Measurements from ENCODE around the gene PAFAH1B2. TPM values are rescaled to one million over a fixed set of nuclear protein-coding genes. Genes with fewer than 3 reads are reported as not detected.

The PAFAH1B2 gene
- total RNA-seq, 1 donor from 2014 or later, result 203 TPM

DNA sequence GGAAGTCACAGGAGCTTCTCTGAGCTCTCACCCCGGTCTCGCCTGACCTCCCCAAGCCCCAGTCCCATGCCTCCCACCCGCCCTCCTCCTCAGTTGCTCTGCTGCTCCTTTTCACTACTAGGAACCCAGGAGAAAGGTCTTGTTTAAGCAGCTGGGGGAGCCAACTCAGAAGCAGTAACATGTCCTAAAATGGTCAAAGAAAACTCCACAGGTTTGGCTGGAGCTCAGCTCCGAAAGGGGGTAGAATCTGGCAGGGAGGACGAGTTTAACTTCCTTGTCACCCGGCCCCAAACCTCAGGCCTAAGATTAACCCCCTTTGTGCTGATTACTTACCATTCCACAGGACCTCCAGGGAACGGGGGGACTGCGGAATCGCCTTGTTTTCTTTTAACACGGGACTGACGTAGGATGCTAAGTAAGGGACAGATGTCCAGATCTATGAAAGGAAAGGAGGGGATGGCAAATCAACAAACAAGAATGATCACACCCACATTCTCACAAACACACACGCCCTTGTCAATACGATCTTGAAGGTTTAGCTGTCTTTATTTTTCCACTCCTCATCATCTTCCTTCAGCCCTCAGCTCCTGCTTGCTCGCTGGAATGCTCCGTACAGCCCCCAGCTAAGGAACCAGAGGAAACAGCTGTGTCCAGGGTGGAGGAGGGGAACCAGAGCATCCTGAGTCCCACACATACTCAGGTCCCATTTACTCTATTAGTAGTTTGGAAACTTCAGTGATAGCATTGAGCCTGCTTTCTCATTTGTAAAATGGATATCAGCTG lies 74.2 kb downstream of the PAFAH1B2 start:
- TF ChIP-seq, protein P1, sequence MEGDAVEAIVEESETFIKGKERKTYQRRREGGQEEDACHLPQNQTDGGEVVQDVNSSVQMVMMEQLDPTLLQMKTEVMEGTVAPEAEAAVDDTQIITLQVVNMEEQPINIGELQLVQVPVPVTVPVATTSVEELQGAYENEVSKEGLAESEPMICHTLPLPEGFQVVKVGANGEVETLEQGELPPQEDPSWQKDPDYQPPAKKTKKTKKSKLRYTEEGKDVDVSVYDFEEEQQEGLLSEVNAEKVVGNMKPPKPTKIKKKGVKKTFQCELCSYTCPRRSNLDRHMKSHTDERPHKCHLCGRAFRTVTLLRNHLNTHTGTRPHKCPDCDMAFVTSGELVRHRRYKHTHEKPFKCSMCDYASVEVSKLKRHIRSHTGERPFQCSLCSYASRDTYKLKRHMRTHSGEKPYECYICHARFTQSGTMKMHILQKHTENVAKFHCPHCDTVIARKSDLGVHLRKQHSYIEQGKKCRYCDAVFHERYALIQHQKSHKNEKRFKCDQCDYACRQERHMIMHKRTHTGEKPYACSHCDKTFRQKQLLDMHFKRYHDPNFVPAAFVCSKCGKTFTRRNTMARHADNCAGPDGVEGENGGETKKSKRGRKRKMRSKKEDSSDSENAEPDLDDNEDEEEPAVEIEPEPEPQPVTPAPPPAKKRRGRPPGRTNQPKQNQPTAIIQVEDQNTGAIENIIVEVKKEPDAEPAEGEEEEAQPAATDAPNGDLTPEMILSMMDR (IDR thresholded peaks at IDR 0.05), result no peak
- TF ChIP-seq EZH2phosphoT487 (IDR thresholded peaks at IDR 0.05), result no peak
- TF ChIP-seq EZH2 (IDR thresholded peaks at IDR 0.05), result no peak
- Mint-ChIP-seq H3K36me3 (peaks cover 3% of the 10 kb centered on the region), H3K9me3 (no peaks in the 10 kb centered on the region), H3K4me3 (no peak overlapping the region), H3K27ac (no peak overlapping the region), H3K4me1 (peaks cover 13% of the 10 kb centered on the region), H3K27me3 (ENCODE audit: insufficient read depth, low read depth) (no peaks in the 10 kb centered on the region)
- Histone ChIP-seq H3K36me3 (no peaks in the 10 kb centered on the region), H3K4me1 (peaks cover 8% of the 10 kb centered on the region), H3K79me2 (ENCODE audit: low read depth) (no peaks in the 10 kb centered on the region), H3K4me2 (no peak overlapping the region), H2AFZ (replicated peaks) (no peak overlapping the region), H3F3A (ENCODE audit: low read depth) (peaks cover 10% of the 10 kb centered on the region), H3K4me3 (no peak overlapping the region), H4K20me1 (ENCODE audit: low read depth) (no peaks in the 10 kb centered on the region), H3K9me3 (ENCODE audit: low read depth) (no peaks in the 10 kb centered on the region), H3K9ac (no peak overlapping the region), H3K27ac (no peak overlapping the region), H3K27me3 (no peaks in the 10 kb centered on the region)
- DNase-seq (ENCODE audit: low spot score), result no peak

DNA sequence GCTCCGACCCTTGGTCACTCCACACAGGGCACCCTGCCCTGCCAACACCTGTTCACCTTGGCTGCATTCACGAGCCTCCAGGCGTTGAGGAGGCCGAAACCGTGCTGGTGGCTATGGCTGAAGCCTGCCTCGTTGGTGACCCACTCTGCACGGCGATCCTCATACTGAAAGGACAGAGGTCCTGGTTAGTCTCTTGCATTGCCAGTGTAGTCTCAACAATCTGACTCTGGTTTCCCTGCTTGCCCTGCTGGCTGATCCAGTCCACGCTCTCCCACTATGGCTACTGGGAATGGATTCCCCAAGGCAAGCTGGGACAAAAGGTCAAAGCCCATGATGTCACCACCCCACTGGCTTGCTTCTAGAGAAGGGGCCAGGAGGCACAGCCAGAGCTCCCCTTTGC lies 74.9 kb downstream of the PAFAH1B2 start:
- Histone ChIP-seq H3K4me2 (no peak overlapping the region), H3K27ac (no peak overlapping the region), H3K9me3 (ENCODE audit: low read depth) (no peaks in the 10 kb centered on the region), H3K4me3 (no peak overlapping the region), H3K9ac (no peak overlapping the region), H3K79me2 (ENCODE audit: low read depth) (no peaks in the 10 kb centered on the region), H3K4me1 (peaks cover 8% of the 10 kb centered on the region), H3F3A (ENCODE audit: low read depth) (peaks cover 9% of the 10 kb centered on the region), H2AFZ (replicated peaks) (no peak overlapping the region), H4K20me1 (ENCODE audit: low read depth) (no peaks in the 10 kb centered on the region), H3K27me3 (no peaks in the 10 kb centered on the region), H3K36me3 (no peaks in the 10 kb centered on the region)
- Mint-ChIP-seq H3K9me3 (no peaks in the 10 kb centered on the region), H3K36me3 (peaks cover 3% of the 10 kb centered on the region), H3K27me3 (ENCODE audit: insufficient read depth, low read depth) (no peaks in the 10 kb centered on the region), H3K4me1 (peaks cover 13% of the 10 kb centered on the region), H3K4me3 (no peak overlapping the region), H3K27ac (no peak overlapping the region)
- DNase-seq (ENCODE audit: low spot score), result no peak
- TF ChIP-seq EZH2 (IDR thresholded peaks at IDR 0.05) (no peak), EZH2phosphoT487 (IDR thresholded peaks at IDR 0.05) (no peak)
- TF ChIP-seq, protein P1 (IDR thresholded peaks at IDR 0.05), result no peak

DNA sequence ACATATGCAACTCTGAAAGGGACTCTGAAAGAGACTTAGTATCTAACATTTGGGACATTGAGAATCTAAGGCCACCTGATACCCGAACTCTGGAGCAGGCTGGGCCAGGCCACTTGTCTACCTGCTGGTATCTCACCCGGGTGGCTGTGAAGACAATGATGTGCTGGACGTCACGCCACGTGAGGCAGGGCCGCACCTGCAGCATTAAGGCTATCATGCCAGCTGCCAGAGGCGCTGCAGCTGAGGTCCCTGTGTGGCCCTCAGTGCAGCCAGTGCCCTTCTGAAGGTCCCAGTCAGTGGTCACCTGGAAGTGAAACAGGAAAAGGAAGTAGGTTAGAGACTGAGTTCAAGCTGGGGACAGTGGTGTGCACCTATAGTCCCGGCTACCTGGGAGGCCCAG lies 75.4 kb downstream of the PAFAH1B2 start:
- H3K4me1 ChIP-seq, result peaks cover 5% of the 10 kb centered on the region
- H3K79me2 ChIP-seq (ENCODE audit: low read depth), result no peaks in the 10 kb centered on the region
- no peaks in the 10 kb centered on the region for H3K27me3 Mint-ChIP-seq (ENCODE audit: insufficient read depth, low read depth)
- TF ChIP-seq, protein P1 (IDR thresholded peaks at IDR 0.05), result no peak
- TF ChIP-seq EZH2 (IDR thresholded peaks at IDR 0.05) (no peak), EZH2phosphoT487 (IDR thresholded peaks at IDR 0.05) (no peak)
- H3K36me3 Mint-ChIP-seq, result peaks cover 3% of the 10 kb centered on the region
- no peaks in the 10 kb centered on the region for H4K20me1 ChIP-seq (ENCODE audit: low read depth)
- no peak overlapping the region for H3K4me3 ChIP-seq
- H3K9ac ChIP-seq, result no peak overlapping the region
- H2AFZ ChIP-seq (replicated peaks), result no peak overlapping the region
- no peak overlapping the region for H3K27ac ChIP-seq
- H3K4me2 ChIP-seq, result no peak overlapping the region
- no peaks in the 10 kb centered on the region for H3K27me3 ChIP-seq
- peaks cover 9% of the 10 kb centered on the region for H3K4me1 Mint-ChIP-seq
- H3K36me3 ChIP-seq, result no peaks in the 10 kb centered on the region
- H3K27ac Mint-ChIP-seq, result no peak overlapping the region
- no peaks in the 10 kb centered on the region for H3K9me3 Mint-ChIP-seq
- H3K9me3 ChIP-seq (ENCODE audit: low read depth), result no peaks in the 10 kb centered on the region
- DNase-seq (ENCODE audit: low spot score), result no peak
- no peak overlapping the region for H3K4me3 Mint-ChIP-seq
- H3F3A ChIP-seq (ENCODE audit: low read depth), result peaks cover 5% of the 10 kb centered on the region
